GM19455 (cell line): ENCODE measurements around the gene ZNF12.

Experiments used
- ATAC-seq: cut with Tn5 transposase; IDR thresholded peaks from one replicate; pipeline ENCODE4 v1.9.1; 2021; ENCODE audit not compliant: unreplicated experiment

Gene ZNF12

DNA sequence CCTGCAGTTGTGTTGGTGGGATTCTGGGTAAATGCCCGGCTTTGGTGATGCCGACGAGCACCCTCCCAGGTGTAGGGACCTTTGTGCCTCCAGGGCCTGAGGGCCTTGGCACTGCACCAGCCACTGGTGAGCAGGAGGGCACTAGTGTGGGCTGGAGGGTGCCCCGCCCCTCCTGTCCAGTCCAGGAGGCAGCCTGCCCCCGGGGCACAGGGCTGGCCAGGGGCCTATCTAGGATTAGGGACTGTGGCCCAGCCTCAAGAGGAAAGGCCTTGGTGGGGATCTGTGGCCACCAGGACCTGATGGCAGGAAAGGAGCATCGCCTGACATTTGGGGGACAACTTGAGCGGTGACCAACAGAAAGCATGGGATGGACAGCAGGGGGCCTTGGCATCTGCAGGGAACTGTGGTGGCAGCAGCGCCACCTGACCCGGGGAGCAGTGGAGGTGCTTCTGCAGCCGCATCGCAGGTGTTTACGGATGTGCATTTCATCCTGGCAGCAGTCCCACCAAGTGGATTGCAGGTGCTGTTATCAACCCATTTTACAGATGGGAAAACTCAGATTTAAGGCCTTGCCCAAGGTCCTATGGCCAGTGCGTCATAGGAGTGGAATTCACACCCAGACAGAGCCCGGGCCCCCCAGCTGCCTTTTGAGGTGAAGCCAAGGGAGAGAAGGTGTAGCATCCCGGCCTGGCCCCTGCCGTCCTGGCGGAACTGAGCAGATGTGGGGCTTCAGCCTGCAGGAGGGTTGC lies 58.5 kb downstream of the ZNF12 start:
- no peak for ATAC-seq

DNA sequence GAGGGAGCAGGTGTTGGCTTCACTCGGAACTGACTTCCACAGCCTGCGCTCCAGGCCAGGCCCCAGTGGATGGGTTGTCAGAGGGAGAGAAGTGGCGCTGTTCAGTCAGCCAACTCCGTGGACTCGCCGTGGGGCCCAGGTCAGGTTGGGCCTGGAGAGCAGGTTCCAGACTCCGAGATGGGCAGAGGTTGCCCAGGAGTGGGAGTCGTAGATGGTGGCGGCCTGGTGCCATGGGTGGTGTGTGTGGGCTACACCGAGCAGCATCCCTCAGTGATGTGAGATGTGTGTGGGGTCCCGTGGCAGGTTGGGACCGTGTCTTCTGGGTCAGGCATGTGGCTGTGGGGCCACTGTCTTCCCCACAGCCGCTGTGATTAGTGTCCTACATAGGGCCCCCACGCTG lies 59.2 kb downstream of the ZNF12 start:
- no peak for ATAC-seq

DNA sequence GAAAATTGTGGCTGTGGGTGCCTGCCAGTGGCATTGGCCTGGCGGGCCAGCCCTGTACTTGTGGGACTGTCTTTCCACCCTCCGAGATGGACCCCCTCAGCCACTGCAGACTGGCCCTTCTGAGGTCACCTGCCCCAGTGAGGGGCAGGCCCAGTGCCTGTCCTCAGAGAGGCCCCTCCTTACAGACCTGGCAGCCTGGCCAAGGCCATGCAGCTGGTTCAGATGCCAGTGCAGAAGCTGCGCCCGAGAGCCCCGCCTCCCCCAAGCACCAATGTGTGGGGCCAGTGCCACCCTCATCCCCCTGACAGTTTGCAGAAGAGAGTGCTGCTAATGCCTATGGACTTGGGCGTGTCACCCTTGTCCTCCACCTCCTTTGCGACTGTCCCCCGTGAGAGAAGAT lies 59.7 kb downstream of the ZNF12 start:
- no peak for ATAC-seq

DNA sequence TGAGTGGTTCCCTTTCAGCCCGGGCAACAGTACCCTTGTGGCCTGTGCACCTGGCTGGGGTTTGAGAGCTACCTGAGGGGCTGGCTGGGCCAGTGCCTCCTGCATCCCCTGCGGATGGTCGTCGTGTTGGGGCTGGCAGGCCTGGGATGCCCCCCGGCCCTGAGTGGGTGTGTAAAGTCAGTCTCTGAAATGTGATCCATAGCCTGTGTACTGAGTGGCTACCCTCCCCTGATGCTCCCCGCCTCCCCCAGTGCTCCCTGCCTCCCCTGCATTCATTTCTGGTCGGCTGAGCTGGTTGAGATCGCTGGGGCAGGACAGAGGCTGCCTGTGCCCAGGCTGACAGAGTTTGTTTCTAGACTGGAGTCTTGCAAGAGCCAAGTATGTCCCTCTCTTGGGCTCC lies 60.3 kb downstream of the ZNF12 start:
- ATAC-seq = no peak

DNA sequence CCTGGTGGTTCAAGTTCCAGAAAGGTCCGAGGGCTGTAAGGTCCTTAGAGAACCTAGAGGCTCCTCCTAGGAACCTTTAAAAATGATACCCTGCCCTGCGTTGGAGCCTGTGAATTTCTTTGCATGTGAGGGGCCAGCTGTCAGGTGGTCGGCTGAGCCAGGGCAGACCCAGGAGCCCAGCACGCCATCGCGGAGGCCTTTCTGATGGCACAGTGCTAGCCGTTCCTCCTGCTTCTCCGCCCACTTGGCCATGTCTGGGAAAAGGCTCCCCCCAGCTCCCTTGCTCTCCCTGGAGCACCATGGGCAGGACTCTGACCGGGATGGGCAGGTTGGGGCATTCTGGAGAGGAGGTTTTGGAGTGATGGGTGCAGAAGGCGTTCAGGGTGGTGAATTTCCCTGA lies 62.0 kb downstream of the ZNF12 start:
- no peak for ATAC-seq

DNA sequence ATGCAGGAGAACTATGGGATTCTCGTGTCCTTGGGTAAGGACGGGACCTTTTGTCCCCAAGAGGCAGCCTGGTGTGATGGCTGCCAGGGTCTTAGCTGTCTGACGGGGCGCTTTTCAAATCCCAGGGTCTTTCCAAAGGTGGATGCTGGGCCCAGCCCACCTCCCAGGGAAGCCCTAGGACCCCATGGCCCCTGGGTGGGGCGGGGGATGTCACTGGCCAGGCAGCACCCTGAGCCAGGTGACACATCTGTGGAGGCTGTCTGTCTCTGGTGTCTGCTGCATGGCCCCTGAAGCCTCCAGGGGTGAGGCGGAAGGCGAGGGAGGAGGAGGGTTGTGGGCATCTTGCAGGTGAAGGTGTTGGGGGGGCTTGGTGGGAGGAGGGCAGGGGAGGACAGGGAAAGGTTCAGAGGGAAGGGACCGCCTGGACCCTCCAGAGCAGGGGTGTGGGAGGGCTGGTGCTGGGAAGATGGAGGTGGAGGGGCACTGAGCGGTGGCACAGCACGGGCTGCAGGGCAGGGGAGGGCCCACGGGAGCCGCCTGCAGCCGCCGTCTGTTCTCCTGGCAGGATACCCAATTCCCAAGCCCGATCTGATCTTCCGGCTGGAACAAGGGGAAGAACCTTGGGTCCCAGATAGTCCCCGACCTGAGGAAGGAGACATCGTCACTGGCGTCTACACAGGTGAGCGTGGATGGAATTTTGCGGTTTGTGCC lies 62.7 kb downstream of the ZNF12 start:
- no peak for ATAC-seq

DNA sequence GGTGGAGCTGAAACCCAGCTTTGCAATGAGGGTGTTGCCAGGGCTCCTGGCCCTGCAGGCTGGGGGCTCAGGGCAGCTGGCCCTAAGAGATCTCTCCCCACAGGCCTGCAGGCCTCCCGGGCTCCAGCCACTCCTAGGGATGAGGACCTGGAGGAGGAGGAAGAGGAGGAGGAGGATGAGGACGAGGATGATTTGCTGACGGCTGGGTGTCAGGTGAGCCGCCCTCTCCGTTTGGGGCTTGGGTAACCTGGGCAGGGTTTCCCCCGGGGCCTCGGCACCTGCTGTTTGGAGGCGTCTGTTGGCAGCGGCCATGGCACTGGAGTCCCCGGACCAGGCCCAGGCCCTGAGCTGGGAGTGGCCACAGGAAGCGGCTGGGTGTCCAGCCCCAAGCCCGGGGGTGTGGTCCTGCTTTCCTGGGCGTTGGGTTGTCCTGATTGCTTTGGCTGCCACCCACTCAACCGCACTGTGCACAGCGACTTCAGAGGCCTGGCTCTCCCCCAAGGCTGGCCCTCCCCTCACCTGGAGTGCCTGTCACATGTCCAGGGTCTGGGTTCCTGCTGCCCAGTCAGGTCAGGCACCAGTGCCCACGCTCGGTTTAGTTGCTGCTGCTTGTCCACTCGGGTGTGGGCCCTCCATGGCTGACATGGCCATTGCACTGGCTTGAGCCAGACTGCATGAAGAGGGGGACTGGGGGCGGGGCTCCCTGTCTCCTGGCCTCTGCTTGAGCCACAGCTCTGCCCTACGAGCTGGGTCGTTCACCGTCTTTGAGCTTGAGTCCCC lies 63.7 kb downstream of the ZNF12 start:
- no peak for ATAC-seq

DNA sequence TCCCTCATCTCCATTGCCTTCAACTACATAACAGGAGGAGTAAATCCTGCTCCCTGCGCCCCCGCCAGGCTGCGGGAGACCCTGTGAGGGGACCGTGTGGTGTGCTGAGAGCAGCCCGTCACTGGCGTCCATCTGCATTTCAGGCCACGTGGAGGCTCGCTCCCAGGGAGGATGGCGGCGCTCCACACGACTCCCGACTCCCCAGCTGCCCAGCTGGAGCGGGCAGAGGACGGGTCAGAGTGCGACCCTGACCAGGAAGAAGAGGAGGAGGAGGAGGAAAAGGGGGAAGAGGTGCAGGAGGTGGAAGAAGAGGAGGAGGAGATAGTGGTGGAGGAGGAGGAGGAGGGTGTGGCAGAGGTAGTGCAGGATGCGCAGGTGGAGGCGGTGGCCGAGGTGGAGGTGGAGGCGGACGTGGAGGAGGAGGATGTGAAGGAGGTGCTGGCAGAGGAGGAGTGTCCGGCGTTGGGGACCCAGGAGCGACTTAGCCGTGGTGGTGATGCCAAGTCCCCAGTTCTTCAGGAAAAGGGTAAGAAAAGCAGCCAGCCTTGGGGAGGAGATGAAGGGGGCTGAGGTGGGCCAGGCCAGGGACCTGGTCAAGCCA lies 64.4 kb downstream of the ZNF12 start:
- no peak for ATAC-seq

DNA sequence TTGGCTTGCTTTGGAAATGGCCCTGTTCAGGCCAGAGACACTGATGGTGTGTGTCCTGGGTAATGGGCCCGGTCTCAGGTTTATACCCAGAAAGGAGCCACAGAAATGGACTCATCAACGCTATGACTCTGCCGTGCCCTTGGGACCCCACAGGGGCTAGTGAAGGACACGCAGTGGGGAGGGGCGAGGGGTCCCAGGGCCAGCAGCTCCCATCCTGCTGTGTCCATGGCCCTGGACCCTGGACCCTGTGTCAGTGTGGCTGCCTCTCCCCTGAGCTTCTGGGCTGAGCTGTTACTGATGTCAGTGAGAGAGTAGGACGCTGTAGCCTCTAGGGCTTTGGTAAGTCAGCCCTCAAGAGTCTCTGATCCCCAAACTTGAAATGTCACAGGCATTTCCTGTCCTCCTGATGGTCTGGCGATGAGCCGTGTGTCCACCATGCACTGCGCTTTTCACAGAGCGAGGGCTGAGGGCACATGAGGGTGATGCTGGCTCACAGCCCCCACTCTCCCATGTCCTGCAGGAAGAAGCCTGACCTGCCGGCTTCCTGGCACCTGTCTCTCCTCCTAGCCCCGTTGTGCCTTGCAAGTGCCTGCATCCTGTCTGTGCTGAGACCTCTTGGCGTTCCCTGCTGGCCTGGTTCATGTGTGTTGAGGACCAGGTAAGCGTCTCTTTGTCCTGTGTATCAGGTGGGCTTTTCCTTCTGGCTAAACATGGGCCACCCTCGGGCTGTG lies 65.3 kb downstream of the ZNF12 start:
- no peak for ATAC-seq

DNA sequence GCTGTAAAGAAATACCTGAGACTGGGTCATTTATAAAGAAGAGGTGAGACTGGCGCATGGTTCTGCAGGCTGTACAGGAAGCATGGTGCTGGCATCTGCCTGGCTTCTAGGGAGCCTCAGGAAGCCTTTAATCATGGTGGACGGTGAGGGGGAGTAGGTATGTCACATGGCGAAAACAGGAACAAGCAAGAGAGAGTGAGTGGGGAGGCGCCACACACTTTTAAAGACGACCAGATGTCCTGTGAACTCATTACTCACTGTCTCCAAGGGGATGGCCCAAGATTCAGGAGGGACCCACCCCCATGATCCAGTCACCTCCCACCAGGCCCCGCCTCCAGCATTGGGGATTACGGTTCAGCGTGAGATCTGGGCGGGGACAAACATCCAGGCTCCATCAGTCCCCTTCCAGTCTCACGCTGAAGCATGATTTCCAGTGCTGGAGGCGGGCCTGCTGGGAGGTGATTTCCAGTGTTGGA lies 66.5 kb downstream of the ZNF12 start:
- no peak for ATAC-seq

DNA sequence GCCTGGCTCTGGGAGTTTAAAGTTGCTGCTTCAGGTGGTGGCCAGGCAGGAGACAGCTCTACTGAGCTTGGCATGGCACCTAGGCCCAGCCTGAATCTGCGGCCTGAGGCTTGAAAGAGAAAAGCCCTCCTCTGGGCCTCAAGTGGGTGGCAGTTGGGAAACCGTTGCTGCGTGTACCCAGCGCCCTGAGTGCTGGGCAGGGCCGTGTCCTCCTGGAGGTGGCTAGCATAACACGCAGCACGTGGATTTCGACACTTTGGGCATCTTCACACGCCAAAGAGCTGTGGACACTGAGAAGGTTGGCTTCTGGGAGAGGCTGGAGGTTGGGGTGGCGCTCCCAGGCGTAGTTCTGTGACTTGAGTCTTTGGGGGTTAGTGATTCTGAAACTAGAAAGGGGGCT lies 67.1 kb downstream of the ZNF12 start:
- no peak for ATAC-seq

DNA sequence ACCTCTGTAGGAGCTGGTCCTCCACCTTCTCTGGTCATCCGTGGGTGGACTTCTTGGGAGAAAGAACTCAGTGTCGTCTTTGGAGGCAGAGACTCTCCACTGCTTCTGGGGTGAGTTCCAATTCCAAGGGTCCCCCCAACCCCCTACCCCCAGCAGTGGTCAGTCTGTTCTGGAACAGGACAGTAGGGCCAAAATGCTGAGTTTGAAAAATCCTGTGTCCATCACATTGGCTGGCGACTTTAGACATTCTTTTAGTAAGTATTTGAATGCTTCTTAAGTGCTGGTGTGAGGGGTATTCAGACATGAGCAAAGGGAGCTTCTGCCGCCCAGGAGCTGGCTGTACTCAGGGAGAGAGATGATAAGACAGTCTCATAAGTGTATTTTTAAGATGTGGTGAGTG lies 67.7 kb downstream of the ZNF12 start:
- no peak for ATAC-seq
